Mammary epithelial cell (primary cell): ENCODE data around the gene PMF1.

Source experiments
- CTCF ChIP-seq, 2 donors: IDR thresholded peaks in 1 of 2; conservative IDR thresholded peaks in 1 of 2; 2 replicates each; pipeline ENCODE4 v1.5.1; 2011 to 2012; ENCODE audit warnings: inconsistent platforms in 2 of 2, low read length in 2 of 2, mild to moderate bottlenecking in 2 of 2, control low read depth in 1 of 2, low read depth in 1 of 2; ENCODE audit not compliant: insufficient read depth in 1 of 2; ENCODE audit errors: extremely low read depth in 1 of 2
- EZH2 ChIP-seq: IDR thresholded peaks from 2 replicates; pipeline ENCODE4 v1.6.1; 2012; ENCODE audit warnings: low read length, inconsistent platforms, borderline replicate concordance

GRCh38 chr1:156172696-156173470, 39.9 kb upstream of the PMF1 start:
- TF ChIP-seq CTCF (conservative IDR thresholded peaks at IDR 0.05 in 1 of 2, IDR thresholded peaks at IDR 0.05 in 1 of 2; ENCODE audit: extremely low read depth in 1 of 2, insufficient read depth in 1 of 2, low read depth in 1 of 2, low read length in 2 of 2) (no peak), EZH2 (no peak)
